ENCODE measurements around the gene RCL1.
"Not testable (repeated sequence)": the region's sequence is repeated elsewhere in the genome, so short reads cannot be mapped to it uniquely, and the experiment has no call there.

Gene RCL1

GRCh38 chr9:4891674-4892073 is 98.9 kb downstream of the RCL1 start:
- DNase-seq = no peak

GRCh38 chr9:4892501-4893194 is 99.9 kb downstream of the RCL1 start:
- no peak for DNase-seq

GRCh38 chr9:4894076-4894475 is 101.3 kb downstream of the RCL1 start:
- no peak for DNase-seq

- not testable (repeated sequence) for DNase-seq
These were observed 107.1 kb downstream of the RCL1 start for GRCh38 chr9:4899853-4900252.

- DNase-seq = peak; percentile 41
These were observed 108.8 kb downstream of the RCL1 start for GRCh38 chr9:4901401-4902134.

GRCh38 chr9:4902135-4902475 is 109.4 kb downstream of the RCL1 start:
- no peak for DNase-seq

- no peak for DNase-seq
These were observed 111.8 kb downstream of the RCL1 start for GRCh38 chr9:4904322-4905134.

- DNase-seq = no peak
These were observed 112.4 kb downstream of the RCL1 start for GRCh38 chr9:4905135-4905490.

Measured in NCI-H510A (cell line).